Liver (tissue), 9 donors: ENCODE measurements around the gene LSG1. TPM values are rescaled to one million over a fixed set of nuclear protein-coding genes. Genes with fewer than 3 reads are reported as not detected.

Experiments
- DNase-seq: peaks from one replicate; pipeline ENCODE4 v3.0.0-alpha.2; 2017; ENCODE audit warnings: low spot score
- H3K27ac ChIP-seq, 2 donors: one replicate each; pipeline ENCODE4 v1.7.0; 2013; ENCODE audit warnings: inconsistent platforms in 2 of 2, low read length in 2 of 2, control low read depth in 1 of 2, low read depth in 1 of 2, mild to moderate bottlenecking in 1 of 2
- H3K27me3 ChIP-seq, 4 donors: one replicate each; pipeline versions ENCODE4 v1.6.1 to v1.7.0; 2013; ENCODE audit warnings: low read length in 3 of 4, inconsistent platforms in 1 of 4, mild to moderate bottlenecking in 1 of 4, moderate library complexity in 1 of 4; ENCODE audit not compliant: control insufficient read depth in 4 of 4, insufficient read depth in 4 of 4
- H3K36me3 ChIP-seq, 4 donors: one replicate each; pipeline versions ENCODE4 v1.6.1 to v1.7.0; 2013; ENCODE audit warnings: low read length in 3 of 4, mild to moderate bottlenecking in 3 of 4, low read depth in 1 of 4, moderate library complexity in 1 of 4; ENCODE audit not compliant: control insufficient read depth in 4 of 4, insufficient read depth in 3 of 4
- H3K4me1 ChIP-seq, 4 donors: one replicate each; pipeline versions ENCODE4 v1.6.1 to v1.7.0; 2013; ENCODE audit warnings: low read length in 3 of 4, mild to moderate bottlenecking in 3 of 4, moderate library complexity in 1 of 4; ENCODE audit not compliant: control insufficient read depth in 4 of 4, insufficient read depth in 4 of 4
- H3K4me3 ChIP-seq, 3 donors: one replicate each; pipeline versions ENCODE4 v1.6.1 to v1.7.0; 2013; ENCODE audit warnings: low read length in 3 of 3, control low read depth in 1 of 3, low read depth in 1 of 3, mild to moderate bottlenecking in 1 of 3
- H3K9ac ChIP-seq, 2 donors: one replicate each; pipeline ENCODE4 v1.7.0; 2013; ENCODE audit warnings: low read length in 2 of 2, mild to moderate bottlenecking in 2 of 2, moderate library complexity in 2 of 2, control low read depth in 1 of 2, low read depth in 1 of 2
- H3K9me3 ChIP-seq, 4 donors: one replicate each; pipeline versions ENCODE4 v1.6.1 to v1.7.0; 2013; ENCODE audit warnings: low read length in 3 of 4; ENCODE audit not compliant: control insufficient read depth in 4 of 4
- CTCF ChIP-seq: fragments of 150-350 bp; IDR thresholded peaks from 2 replicates; pipeline ENCODE4 v1.5.1; 2017; ENCODE audit warnings: improper control_type of control experiment, low read depth, low read length; ENCODE audit not compliant: missing input control
- EGR1 ChIP-seq, 2 donors: IDR thresholded peaks; 2 replicates each; pipeline ENCODE4 v1.6.1; 2016 to 2018; ENCODE audit warnings: antibody characterized with exemption in 2 of 2, low read depth in 2 of 2
- FOXA1 ChIP-seq: IDR thresholded peaks from 2 replicates; pipeline ENCODE4 v1.6.1; 2016; ENCODE audit warnings: antibody characterized with exemption
- FOXA2 ChIP-seq: IDR thresholded peaks from 2 replicates; pipeline ENCODE4 v1.6.1; 2016; ENCODE audit warnings: antibody characterized with exemption
- GABPA ChIP-seq, 2 donors: IDR thresholded peaks in 1 of 2; conservative IDR thresholded peaks in 1 of 2; 2 replicates each; pipeline ENCODE4 v1.6.1; 2016; ENCODE audit warnings: antibody characterized with exemption in 2 of 2, mild to moderate bottlenecking in 1 of 2, moderate library complexity in 1 of 2
- HNF4A ChIP-seq, 2 donors: conservative IDR thresholded peaks; 2 replicates each; pipeline ENCODE4 v1.6.1; 2016; ENCODE audit warnings: antibody characterized with exemption in 2 of 2, mild to moderate bottlenecking in 2 of 2
- HNF4G ChIP-seq: IDR thresholded peaks from 2 replicates; pipeline ENCODE4 v1.6.1; 2016; ENCODE audit warnings: antibody characterized with exemption
- JUND ChIP-seq, 2 donors: IDR thresholded peaks; 2 replicates each; pipeline ENCODE4 v1.6.1; 2016; ENCODE audit warnings: antibody characterized with exemption in 2 of 2
- MAX ChIP-seq: IDR thresholded peaks from 2 replicates; pipeline ENCODE4 v1.6.1; 2016; ENCODE audit warnings: antibody characterized with exemption
- NR2F2 ChIP-seq: IDR thresholded peaks from 2 replicates; pipeline ENCODE4 v1.6.1; 2016; ENCODE audit warnings: antibody characterized with exemption
- RAD21 ChIP-seq, 2 donors: IDR thresholded peaks; 2 replicates each; pipeline ENCODE4 v1.6.1; 2016; ENCODE audit warnings: antibody characterized with exemption in 2 of 2, mild to moderate bottlenecking in 2 of 2
- RXRA ChIP-seq, 2 donors: IDR thresholded peaks; 2 replicates each; pipeline ENCODE4 v1.6.1; 2017 to 2018; ENCODE audit warnings: antibody characterized with exemption in 2 of 2, mild to moderate bottlenecking in 1 of 2
- SP1 ChIP-seq: IDR thresholded peaks from 2 replicates; pipeline ENCODE4 v1.6.1; 2018; ENCODE audit warnings: antibody characterized with exemption, mild to moderate bottlenecking
- TAF1 ChIP-seq: conservative IDR thresholded peaks from 2 replicates; pipeline ENCODE4 v1.6.1; 2016; ENCODE audit warnings: antibody characterized with exemption, mild to moderate bottlenecking
- YY1 ChIP-seq: IDR thresholded peaks from 2 replicates; pipeline ENCODE4 v1.6.1; 2016; ENCODE audit warnings: antibody characterized with exemption, mild to moderate bottlenecking
- WGBS: extraction: QIAGEN DNeasy Blood & Tissue Kit; methylation state at CpG from one replicate; pipeline ENCODE4 v1.1.7; 2013; 5-methylcytosine and 5-hydroxymethylcytosine counted together
- polyA plus RNA-seq, 2 donors: library from polyadenylated mRNA; stranded (reverse) in 1 of 2; unstranded in 1 of 2; fragments of 200-250 nt in 1 of 2; fragments of >200 nt in 1 of 2; fragmentation: Nextera tagmentation in 1 of 2; extraction: Ambion mirVana in 1 of 2; gene quantifications; one replicate each; pipeline versions ENCODE4 v1.2.1 to v1.2.3, GENCODE V29; 2013 to 2015
- total RNA-seq, 2 donors: library from RNA; depleted of rRNA; stranded (reverse); fragments of >200 nt; gene quantifications; one replicate each; pipeline ENCODE4 v1.2.3, GENCODE V29; 2014
- TF ChIP-seq, protein P1 (sequence below): IDR thresholded peaks from 2 replicates; pipeline ENCODE4 v1.6.1; 2016; ENCODE audit warnings: antibody characterized with exemption
- TF ChIP-seq, protein P2 (sequence below): IDR thresholded peaks from 2 replicates; pipeline ENCODE4 v1.6.1; 2016; ENCODE audit warnings: antibody characterized with exemption, mild to moderate bottlenecking
- donor health status: healthy.
- donor health status: healthy.
- donor health status: healthy.
- donor health status: healthy.
- donor health status: healthy.

The LSG1 gene
- total and polyA plus RNA-seq, 4 donors, result 13.6 to 38.5 (median 22.1) TPM

- no peak for TF ChIP-seq CTCF
Measured at GRCh38 chr3:194702545-194702944, 30.6 kb upstream of the LSG1 start (continued).

DNA sequence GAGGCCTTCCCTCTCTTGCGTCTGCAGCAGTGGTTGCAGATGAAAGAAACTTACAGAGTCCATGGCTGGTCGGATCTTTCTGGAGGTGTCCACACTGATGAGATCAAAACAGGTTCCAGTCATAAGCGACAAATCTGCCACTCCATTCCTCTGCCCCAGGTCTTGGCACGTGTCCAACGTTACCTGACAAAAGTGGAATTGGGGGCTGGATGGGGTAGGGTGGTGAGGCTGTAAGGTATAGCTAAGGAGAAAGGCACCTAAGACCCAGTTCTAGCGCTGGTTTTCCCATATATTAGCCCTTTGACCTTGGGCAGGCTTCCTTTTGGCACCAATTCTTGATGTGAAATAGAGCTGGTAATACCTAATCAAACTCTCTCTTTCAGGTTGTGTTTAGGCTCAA lies 24.7 kb upstream of the LSG1 start:
- 79% methylated on average over 6 of the region's 6 CpGs for WGBS
- no peaks in the 10 kb centered on the region for H3K4me1 ChIP-seq
- H3K9ac ChIP-seq, result no peak overlapping the region
- TF ChIP-seq JUND (IDR thresholded peaks at IDR 0.05) (no peak), HNF4A (conservative IDR thresholded peaks at IDR 0.05) (no peak), FOXA1 (no peak), CTCF (no peak)
- no peak for DNase-seq
- H3K9me3 ChIP-seq, result no peaks in the 10 kb centered on the region
- no peaks in the 10 kb centered on the region for H3K36me3 ChIP-seq
- H3K4me3 ChIP-seq, result no peak overlapping the region
- H3K27me3 ChIP-seq, result no peaks in the 10 kb centered on the region
- no peak overlapping the region for H3K27ac ChIP-seq

DNA sequence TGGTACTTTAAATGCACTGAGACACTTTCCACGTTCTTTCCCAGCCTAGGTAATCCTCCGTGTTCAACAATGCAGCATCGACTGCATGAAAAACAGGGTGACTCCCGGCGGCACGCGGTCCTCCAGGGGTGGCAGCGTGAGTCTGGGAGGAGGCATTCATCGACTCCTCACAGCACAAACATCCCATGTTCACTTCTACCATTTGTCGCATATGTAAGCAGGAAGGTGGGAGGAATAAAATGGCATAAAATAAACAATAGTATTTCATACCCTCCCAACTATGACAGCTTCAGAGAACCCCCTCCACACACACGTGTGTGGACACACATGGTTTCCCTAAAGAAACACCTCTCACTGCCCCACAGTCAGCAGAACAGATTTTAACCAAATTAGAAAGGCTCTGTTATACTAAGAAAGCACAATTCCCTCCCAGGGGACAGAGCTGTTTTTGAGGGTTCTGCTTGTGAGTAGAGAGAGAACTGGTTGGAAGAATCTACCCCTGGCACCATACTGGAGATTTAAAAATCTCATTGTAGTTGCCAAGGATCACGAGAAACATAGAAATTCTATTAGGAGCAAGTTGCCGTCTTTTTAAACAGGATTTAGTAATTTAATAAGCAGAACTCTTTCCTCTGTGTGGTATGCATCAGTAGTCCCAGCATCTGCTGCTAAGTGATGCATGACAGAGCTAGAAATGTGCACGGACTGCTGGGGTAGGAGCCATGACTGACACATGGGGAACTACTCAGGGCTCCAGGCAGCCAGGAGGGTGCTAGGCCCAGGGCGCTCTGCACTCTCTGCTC lies 19.7 kb upstream of the LSG1 start:
- Histone ChIP-seq H3K36me3 (no peaks in the 10 kb centered on the region), H3K4me1 (peaks cover 10 to 13% (median 11%) of the 10 kb centered on the region in 4 donors), H3K27me3 (no peaks in the 10 kb centered on the region), H3K9me3 (no peaks in the 10 kb centered on the region), H3K27ac (no peak overlapping the region), H3K4me3 (no peak overlapping the region), H3K9ac (no peak overlapping the region)
- no peak for DNase-seq
- 82% methylated on average over 15 of the region's 15 CpGs for WGBS
- no peak for TF ChIP-seq RAD21 (IDR thresholded peaks at IDR 0.05)
- no peak for TF ChIP-seq YY1
- TF ChIP-seq EGR1 (IDR thresholded peaks at IDR 0.05; ENCODE audit: low read depth in 2 of 2), result no peak
- no peak for TF ChIP-seq HNF4G
- no peak for TF ChIP-seq RXRA (IDR thresholded peaks at IDR 0.05)
- TF ChIP-seq CTCF, result no peak
- TF ChIP-seq, protein P1, sequence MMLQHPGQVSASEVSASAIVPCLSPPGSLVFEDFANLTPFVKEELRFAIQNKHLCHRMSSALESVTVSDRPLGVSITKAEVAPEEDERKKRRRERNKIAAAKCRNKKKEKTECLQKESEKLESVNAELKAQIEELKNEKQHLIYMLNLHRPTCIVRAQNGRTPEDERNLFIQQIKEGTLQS, result no peak
- no peak for TF ChIP-seq GABPA (IDR thresholded peaks at IDR 0.05 in 1 of 2, conservative IDR thresholded peaks at IDR 0.05 in 1 of 2)
- TF ChIP-seq FOXA2, result no peak
- no peak for TF ChIP-seq FOXA1
- TF ChIP-seq MAX, result no peak
- no peak for TF ChIP-seq JUND (IDR thresholded peaks at IDR 0.05)
- no peak for TF ChIP-seq SP1
- TF ChIP-seq HNF4A (conservative IDR thresholded peaks at IDR 0.05), result no peak
- TF ChIP-seq TAF1, result no peak
- no peak for TF ChIP-seq NR2F2
- TF ChIP-seq, protein P2, sequence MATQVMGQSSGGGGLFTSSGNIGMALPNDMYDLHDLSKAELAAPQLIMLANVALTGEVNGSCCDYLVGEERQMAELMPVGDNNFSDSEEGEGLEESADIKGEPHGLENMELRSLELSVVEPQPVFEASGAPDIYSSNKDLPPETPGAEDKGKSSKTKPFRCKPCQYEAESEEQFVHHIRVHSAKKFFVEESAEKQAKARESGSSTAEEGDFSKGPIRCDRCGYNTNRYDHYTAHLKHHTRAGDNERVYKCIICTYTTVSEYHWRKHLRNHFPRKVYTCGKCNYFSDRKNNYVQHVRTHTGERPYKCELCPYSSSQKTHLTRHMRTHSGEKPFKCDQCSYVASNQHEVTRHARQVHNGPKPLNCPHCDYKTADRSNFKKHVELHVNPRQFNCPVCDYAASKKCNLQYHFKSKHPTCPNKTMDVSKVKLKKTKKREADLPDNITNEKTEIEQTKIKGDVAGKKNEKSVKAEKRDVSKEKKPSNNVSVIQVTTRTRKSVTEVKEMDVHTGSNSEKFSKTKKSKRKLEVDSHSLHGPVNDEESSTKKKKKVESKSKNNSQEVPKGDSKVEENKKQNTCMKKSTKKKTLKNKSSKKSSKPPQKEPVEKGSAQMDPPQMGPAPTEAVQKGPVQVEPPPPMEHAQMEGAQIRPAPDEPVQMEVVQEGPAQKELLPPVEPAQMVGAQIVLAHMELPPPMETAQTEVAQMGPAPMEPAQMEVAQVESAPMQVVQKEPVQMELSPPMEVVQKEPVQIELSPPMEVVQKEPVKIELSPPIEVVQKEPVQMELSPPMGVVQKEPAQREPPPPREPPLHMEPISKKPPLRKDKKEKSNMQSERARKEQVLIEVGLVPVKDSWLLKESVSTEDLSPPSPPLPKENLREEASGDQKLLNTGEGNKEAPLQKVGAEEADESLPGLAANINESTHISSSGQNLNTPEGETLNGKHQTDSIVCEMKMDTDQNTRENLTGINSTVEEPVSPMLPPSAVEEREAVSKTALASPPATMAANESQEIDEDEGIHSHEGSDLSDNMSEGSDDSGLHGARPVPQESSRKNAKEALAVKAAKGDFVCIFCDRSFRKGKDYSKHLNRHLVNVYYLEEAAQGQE, result no peak
